GM23338 (cell line): Measurements from ENCODE around the gene JAM2. TPM values are rescaled to one million over a fixed set of nuclear protein-coding genes. Genes with fewer than 3 reads are reported as not detected.

Experiments
- ATAC-seq: fragments of 200-7000 bp; cut with Tn5 transposase; 3 replicates; pipeline ENCODE4 v1.9.1; 2020
- DNase-seq: peaks from one replicate; pipeline ENCODE4 v3.0.0-alpha.2; 2015; ENCODE audit warnings: low spot score
- H2AFZ ChIP-seq: fragments of 200-600 bp; sonication (generic); 2 replicates; pipeline ENCODE4 v1.8.0; 2016; ENCODE audit warnings: antibody characterized with exemption, mild to moderate bottlenecking, moderate library complexity
- H3F3A ChIP-seq: fragments of 200-600 bp; sonication (generic); replicated peaks from 2 replicates; pipeline ENCODE4 v1.8.0; 2017; ENCODE audit warnings: antibody characterized with exemption, mixed run types, low read depth
- H3K27ac ChIP-seq: fragments of 200-600 bp; sonication (generic); 2 replicates; pipeline ENCODE4 v1.6.1; 2016; ENCODE audit warnings: low read depth
- H3K27me3 ChIP-seq: fragments of 200-600 bp; sonication (generic); 2 replicates; pipeline ENCODE4 v1.8.0; 2016; ENCODE audit warnings: mild to moderate bottlenecking, mixed run types, moderate library complexity; ENCODE audit not compliant: insufficient read depth
- H3K36me3 ChIP-seq: fragments of 200-600 bp; sonication (generic); 2 replicates; pipeline ENCODE4 v1.8.0; 2016; ENCODE audit warnings: mild to moderate bottlenecking; ENCODE audit not compliant: insufficient read depth
- H3K4me1 ChIP-seq: fragments of 200-600 bp; sonication (generic); 2 replicates; pipeline ENCODE4 v1.8.0; 2016; ENCODE audit warnings: mild to moderate bottlenecking, moderate library complexity; ENCODE audit not compliant: insufficient read depth
- H3K4me2 ChIP-seq: fragments of 200-600 bp; sonication (generic); 2 replicates; pipeline ENCODE4 v1.7.1; 2017; ENCODE audit warnings: mixed run types
- H3K4me3 ChIP-seq: fragments of 200-600 bp; sonication (generic); 2 replicates; pipeline ENCODE4 v1.6.1; 2016; ENCODE audit warnings: mixed run types
- H3K79me2 ChIP-seq: fragments of 200-600 bp; sonication (generic); replicated peaks from 2 replicates; pipeline ENCODE4 v1.8.0; 2017; ENCODE audit warnings: mild to moderate bottlenecking; ENCODE audit not compliant: insufficient read depth
- H3K9me2 ChIP-seq: fragments of 200-600 bp; sonication (generic); 2 replicates; pipeline ENCODE4 v1.8.0; 2017; ENCODE audit not compliant: insufficient read depth
- H4K20me1 ChIP-seq: fragments of 200-600 bp; sonication (generic); replicated peaks from 2 replicates; pipeline ENCODE4 v1.8.0; 2017; ENCODE audit warnings: mild to moderate bottlenecking; ENCODE audit not compliant: insufficient read depth
- H3K27ac Mint-ChIP-seq: 2 replicates; pipeline ENCODE4 v1.8.0; 2020; ENCODE audit warnings: inconsistent platforms, mild to moderate bottlenecking, moderate library complexity, mixed read lengths
- H3K27me3 Mint-ChIP-seq: 3 replicates; pipeline ENCODE4 v1.8.0; 2022; ENCODE audit warnings: low read depth, mild to moderate bottlenecking, moderate library complexity, mixed read lengths, inconsistent platforms; ENCODE audit not compliant: insufficient read depth, poor library complexity
- H3K36me3 Mint-ChIP-seq: 3 replicates; pipeline ENCODE4 v1.8.0; 2021; ENCODE audit warnings: low read depth, mild to moderate bottlenecking, inconsistent platforms, moderate library complexity, mixed read lengths
- H3K4me1 Mint-ChIP-seq: 3 replicates; pipeline ENCODE4 v1.8.0; 2020; ENCODE audit warnings: mild to moderate bottlenecking, inconsistent platforms, mixed read lengths
- H3K4me3 Mint-ChIP-seq: 3 replicates; pipeline ENCODE4 v1.8.0; 2021; ENCODE audit warnings: moderate library complexity, mild to moderate bottlenecking, inconsistent platforms, mixed read lengths
- H3K9me3 Mint-ChIP-seq: 3 replicates; pipeline ENCODE4 v1.8.0; 2020; ENCODE audit warnings: moderate library complexity, mild to moderate bottlenecking, inconsistent platforms, mixed read lengths
- EZH2phosphoT487 ChIP-seq: fragments of 200-600 bp; sonication (generic); IDR thresholded peaks from one replicate; pipeline ENCODE4 v1.8.1; 2018; ENCODE audit warnings: antibody characterized with exemption; ENCODE audit not compliant: unreplicated experiment
- STAT1 ChIP-seq: IDR thresholded peaks from one replicate; pipeline ENCODE4 v1.6.1; 2016; ENCODE audit warnings: antibody characterized with exemption; ENCODE audit not compliant: unreplicated experiment
- ZNF331 ChIP-seq: fragments of 250-450 bp; sonication (Bioruptor Pico); IDR thresholded peaks from 2 replicates; pipeline ENCODE4 v1.5.0; 2020; ENCODE audit warnings: low read depth, mild to moderate bottlenecking, moderate library complexity
- polyA plus RNA-seq: library from polyadenylated mRNA; unstranded; fragments of >200 nt; fragmentation: Nextera tagmentation; extraction: Ambion mirVana; gene quantifications from 2 replicates; pipeline ENCODE4 v1.2.1, GENCODE V29; 2016
- total RNA-seq: library from RNA; depleted of rRNA; stranded (reverse); fragments of >200 nt; shearing (Covaris generic); gene quantifications from 2 replicates; pipeline ENCODE4 v1.2.3, GENCODE V29; 2014
- TF ChIP-seq, protein P1 (sequence below): fragments of 250-450 bp; sonication (Bioruptor Pico); IDR thresholded peaks from 2 replicates; pipeline ENCODE4 v1.5.0; 2020; ENCODE audit warnings: mild to moderate bottlenecking, moderate library complexity
- TF ChIP-seq, protein P2 (sequence below): IDR thresholded peaks from one replicate; pipeline ENCODE4 v1.6.1; 2018; ENCODE audit warnings: antibody characterized with exemption; ENCODE audit not compliant: unreplicated experiment

JAM2 gene
- total and polyA plus RNA-seq, 2 experiments from 2014 or later = 4.9 to 14.6 TPM

DNA sequence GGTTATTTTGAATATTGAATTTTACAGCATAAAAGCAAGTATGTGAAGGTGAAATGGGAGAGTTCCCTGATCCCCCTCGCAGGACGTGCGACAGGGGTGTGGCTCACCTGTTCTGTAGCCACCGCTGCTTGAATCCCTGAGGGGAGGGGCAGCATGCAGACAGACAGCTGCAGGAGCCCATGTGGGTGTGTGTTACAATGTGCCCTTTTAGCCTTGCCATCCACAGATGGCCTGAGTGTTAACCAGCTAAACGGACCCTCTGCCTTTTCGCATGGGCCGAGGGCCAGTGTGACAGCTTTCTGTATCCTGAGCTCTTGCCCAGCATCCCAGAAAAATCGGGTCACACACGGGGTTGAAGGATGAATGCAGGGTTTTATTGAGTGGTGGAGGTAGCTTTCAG, 43.3 kb downstream of the JAM2 start (continued):
- TF ChIP-seq, protein P1, sequence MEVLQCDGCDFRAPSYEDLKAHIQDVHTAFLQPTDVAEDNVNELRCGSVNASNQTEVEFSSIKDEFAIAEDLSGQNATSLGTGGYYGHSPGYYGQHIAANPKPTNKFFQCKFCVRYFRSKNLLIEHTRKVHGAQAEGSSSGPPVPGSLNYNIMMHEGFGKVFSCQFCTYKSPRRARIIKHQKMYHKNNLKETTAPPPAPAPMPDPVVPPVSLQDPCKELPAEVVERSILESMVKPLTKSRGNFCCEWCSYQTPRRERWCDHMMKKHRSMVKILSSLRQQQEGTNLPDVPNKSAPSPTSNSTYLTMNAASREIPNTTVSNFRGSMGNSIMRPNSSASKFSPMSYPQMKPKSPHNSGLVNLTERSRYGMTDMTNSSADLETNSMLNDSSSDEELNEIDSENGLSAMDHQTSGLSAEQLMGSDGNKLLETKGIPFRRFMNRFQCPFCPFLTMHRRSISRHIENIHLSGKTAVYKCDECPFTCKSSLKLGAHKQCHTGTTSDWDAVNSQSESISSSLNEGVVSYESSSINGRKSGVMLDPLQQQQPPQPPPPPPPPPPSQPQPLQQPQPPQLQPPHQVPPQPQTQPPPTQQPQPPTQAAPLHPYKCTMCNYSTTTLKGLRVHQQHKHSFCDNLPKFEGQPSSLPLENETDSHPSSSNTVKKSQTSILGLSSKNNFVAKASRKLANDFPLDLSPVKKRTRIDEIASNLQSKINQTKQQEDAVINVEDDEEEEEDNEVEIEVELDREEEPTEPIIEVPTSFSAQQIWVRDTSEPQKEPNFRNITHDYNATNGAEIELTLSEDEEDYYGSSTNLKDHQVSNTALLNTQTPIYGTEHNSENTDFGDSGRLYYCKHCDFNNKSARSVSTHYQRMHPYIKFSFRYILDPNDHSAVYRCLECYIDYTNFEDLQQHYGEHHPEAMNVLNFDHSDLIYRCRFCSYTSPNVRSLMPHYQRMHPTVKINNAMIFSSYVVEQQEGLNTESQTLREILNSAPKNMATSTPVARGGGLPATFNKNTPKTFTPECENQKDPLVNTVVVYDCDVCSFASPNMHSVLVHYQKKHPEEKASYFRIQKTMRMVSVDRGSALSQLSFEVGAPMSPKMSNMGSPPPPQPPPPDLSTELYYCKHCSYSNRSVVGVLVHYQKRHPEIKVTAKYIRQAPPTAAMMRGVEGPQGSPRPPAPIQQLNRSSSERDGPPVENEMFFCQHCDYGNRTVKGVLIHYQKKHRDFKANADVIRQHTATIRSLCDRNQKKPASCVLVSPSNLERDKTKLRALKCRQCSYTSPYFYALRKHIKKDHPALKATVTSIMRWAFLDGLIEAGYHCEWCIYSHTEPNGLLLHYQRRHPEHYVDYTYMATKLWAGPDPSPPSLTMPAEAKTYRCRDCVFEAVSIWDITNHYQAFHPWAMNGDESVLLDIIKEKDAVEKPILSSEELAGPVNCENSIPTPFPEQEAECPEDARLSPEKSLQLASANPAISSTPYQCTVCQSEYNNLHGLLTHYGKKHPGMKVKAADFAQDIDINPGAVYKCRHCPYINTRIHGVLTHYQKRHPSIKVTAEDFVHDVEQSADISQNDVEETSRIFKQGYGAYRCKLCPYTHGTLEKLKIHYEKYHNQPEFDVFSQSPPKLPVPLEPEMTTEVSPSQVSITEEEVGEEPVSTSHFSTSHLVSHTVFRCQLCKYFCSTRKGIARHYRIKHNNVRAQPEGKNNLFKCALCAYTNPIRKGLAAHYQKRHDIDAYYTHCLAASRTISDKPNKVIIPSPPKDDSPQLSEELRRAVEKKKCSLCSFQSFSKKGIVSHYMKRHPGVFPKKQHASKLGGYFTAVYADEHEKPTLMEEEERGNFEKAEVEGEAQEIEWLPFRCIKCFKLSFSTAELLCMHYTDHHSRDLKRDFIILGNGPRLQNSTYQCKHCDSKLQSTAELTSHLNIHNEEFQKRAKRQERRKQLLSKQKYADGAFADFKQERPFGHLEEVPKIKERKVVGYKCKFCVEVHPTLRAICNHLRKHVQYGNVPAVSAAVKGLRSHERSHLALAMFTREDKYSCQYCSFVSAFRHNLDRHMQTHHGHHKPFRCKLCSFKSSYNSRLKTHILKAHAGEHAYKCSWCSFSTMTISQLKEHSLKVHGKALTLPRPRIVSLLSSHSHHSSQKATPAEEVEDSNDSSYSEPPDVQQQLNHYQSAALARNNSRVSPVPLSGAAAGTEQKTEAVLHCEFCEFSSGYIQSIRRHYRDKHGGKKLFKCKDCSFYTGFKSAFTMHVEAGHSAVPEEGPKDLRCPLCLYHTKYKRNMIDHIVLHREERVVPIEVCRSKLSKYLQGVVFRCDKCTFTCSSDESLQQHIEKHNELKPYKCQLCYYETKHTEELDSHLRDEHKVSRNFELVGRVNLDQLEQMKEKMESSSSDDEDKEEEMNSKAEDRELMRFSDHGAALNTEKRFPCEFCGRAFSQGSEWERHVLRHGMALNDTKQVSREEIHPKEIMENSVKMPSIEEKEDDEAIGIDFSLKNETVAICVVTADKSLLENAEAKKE (CRISPR knock-in tag) = no peak

DNA sequence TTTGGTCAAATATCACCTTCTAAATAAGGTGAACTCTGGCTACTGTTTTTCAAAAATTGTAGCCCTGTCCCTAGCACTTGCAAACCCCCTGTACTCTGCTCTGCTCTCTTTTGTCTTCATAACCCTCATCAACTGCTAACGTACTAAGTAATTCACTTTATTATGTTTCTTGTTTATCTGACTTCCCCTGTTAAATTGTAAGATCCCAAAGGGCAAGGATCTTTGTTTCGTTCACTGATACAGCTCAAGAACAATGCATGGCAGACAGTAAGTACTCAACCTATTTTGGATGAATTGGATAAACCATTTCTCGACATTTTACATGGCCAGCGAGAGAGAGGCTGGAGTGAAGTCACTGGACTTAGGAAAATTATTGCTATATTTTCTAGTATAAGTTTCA, 48.7 kb downstream of the JAM2 start:
- Histone ChIP-seq H4K20me1 (no peaks in the 10 kb centered on the region), H3K4me1 (no peaks in the 10 kb centered on the region), H3K36me3 (no peaks in the 10 kb centered on the region), H3K79me2 (no peaks in the 10 kb centered on the region), H3K9me2 (no peaks in the 10 kb centered on the region), H3F3A (no peaks in the 10 kb centered on the region), H3K4me2 (no peak overlapping the region), H3K4me3 (no peak overlapping the region), H3K27me3 (no peaks in the 10 kb centered on the region), H3K27ac (no peak overlapping the region), H2AFZ (no peak overlapping the region)
- Mint-ChIP-seq H3K27ac (no peak overlapping the region), H3K4me3 (no peak overlapping the region), H3K9me3 (no peaks in the 10 kb centered on the region), H3K27me3 (peaks cover 2% of the 10 kb centered on the region), H3K4me1 (peaks cover 3% of the 10 kb centered on the region; the same call in 1 of the 3 replicates), H3K36me3 (no peaks in the 10 kb centered on the region)
- TF ChIP-seq ZNF331 (CRISPR knock-in tag) = no peak
- no peak for TF ChIP-seq EZH2phosphoT487
- TF ChIP-seq, protein P1 (CRISPR knock-in tag) = no peak
- no peak for TF ChIP-seq STAT1
- TF ChIP-seq, protein P2, sequence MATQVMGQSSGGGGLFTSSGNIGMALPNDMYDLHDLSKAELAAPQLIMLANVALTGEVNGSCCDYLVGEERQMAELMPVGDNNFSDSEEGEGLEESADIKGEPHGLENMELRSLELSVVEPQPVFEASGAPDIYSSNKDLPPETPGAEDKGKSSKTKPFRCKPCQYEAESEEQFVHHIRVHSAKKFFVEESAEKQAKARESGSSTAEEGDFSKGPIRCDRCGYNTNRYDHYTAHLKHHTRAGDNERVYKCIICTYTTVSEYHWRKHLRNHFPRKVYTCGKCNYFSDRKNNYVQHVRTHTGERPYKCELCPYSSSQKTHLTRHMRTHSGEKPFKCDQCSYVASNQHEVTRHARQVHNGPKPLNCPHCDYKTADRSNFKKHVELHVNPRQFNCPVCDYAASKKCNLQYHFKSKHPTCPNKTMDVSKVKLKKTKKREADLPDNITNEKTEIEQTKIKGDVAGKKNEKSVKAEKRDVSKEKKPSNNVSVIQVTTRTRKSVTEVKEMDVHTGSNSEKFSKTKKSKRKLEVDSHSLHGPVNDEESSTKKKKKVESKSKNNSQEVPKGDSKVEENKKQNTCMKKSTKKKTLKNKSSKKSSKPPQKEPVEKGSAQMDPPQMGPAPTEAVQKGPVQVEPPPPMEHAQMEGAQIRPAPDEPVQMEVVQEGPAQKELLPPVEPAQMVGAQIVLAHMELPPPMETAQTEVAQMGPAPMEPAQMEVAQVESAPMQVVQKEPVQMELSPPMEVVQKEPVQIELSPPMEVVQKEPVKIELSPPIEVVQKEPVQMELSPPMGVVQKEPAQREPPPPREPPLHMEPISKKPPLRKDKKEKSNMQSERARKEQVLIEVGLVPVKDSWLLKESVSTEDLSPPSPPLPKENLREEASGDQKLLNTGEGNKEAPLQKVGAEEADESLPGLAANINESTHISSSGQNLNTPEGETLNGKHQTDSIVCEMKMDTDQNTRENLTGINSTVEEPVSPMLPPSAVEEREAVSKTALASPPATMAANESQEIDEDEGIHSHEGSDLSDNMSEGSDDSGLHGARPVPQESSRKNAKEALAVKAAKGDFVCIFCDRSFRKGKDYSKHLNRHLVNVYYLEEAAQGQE = no peak
- DNase-seq (no peak), ATAC-seq (no peak)
